Glomerular visceral epithelial cell (primary cell): ENCODE measurements around the gene DUSP19.

Source experiments
- DNase-seq: peaks from one replicate; pipeline ENCODE4 v3.0.0-alpha.2; 2016; ENCODE audit errors: extremely low spot score

Gene DUSP19

GRCh38 chr2:183063083-183063482 is 15.5 kb upstream of the DUSP19 start:
- DNase-seq = peak; percentile 9

GRCh38 chr2:183068561-183068960 is 10.0 kb upstream of the DUSP19 start:
- no peak for DNase-seq

- DNase-seq = no peak
Measured at GRCh38 chr2:183069174-183069573, 9.4 kb upstream of the DUSP19 start.

GRCh38 chr2:183070942-183071844 is 7.4 kb upstream of the DUSP19 start:
- peak; percentile 52 for DNase-seq

DNA sequence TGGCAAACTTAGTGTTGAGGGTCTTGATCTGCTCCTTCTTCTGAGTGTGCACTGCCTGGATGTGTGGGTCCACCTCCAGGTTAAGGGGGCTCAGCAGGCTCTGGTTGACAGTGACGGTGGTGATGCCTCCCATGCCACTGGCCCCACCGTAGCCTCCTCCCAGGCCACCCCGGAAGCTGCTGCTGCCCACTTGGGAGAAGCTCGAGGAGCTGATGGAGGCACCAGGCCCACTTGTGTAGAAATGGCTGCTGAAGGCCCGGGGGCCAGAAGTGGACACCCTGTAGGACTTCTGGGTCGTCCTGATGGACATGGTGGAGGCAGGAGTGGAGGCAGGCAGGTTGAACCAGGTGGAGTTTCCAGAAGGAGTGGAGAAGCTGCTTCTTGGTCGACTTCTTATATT is 6.4 kb upstream of the DUSP19 start:
- no peak for DNase-seq

DNA sequence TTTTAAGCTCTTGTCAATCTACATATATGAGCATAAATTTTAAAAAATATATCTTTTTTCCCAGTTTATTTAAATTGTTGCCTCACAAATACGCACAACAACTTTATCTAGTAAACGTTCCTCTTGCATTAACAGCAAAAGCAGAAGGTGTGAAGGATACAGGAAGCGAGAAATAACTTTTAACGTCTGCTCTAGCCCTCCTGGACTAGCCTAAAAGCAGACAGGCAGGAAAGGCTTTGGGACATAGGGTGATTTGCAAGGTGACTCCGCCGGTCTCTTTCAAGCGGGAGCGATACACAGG is 434 bp upstream of the DUSP19 start:
- DNase-seq = no peak

DNA sequence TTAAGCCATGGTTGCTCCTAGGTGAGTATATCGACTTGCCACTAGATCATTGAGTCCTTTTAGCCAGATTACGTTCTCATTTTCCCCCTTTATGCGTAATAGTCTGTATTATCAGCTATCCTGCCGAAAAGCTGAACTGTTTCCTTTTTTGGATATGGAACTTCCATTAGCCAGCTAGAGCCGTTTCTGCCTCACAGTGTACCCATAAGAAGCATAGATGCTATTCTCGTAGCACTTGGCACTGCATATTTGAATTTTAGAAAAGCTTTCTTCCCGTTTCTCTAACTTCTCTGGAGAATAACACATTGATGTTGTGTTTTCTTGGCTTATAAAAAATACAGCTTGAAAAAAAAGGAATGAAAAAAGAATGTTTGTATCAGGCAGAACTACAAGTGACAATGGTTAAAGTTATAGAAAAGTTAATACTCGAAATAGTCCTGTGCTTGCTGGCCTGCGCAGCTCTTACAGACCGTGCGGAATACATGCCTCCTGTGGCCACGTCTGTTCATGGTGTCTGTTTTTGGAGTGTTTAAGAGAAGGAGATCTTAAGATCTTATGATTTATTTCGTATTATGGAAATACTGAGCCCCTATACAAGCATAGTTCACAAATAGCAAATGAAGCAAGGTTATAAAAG is 710 bp downstream of the DUSP19 start:
- no peak for DNase-seq

DNA sequence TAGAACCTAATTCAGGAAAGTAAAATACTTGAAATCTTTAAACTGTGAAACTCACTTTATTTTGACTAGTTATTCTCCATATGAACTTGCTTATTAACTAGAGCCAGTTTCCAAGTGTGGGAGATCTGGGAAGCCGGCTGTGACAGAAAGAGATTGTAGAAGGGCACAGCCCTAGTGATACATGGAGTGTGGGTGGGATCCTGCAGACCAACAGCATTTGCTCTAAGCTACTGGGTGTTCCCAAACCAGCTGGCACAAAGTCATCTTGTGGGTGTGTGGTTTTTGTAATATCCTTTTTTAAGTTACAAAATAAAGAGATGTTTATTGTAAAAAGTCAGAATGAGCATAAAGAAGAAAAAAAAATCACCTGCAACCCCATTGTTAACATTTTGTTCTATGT is 3.4 kb downstream of the DUSP19 start:
- no peak for DNase-seq

DNA sequence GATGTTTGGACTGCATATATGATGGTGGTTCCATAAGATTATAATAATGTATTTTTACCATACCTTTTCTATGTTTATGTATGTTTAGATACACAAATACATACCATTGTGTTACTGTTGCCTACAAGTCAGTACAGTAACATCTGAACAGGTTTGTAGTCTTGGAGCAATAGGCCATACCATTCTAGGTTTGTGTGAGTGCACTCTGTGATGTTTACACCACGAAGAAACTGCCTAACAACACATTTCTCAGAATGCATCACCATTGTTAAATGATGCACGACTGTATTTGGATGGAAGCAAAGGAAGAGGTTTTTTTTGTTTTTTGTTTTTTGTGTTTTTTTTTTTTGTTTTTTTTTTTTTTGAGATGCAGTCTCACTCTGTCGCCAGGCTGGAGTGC is 9.5 kb downstream of the DUSP19 start:
- no peak for DNase-seq

DNA sequence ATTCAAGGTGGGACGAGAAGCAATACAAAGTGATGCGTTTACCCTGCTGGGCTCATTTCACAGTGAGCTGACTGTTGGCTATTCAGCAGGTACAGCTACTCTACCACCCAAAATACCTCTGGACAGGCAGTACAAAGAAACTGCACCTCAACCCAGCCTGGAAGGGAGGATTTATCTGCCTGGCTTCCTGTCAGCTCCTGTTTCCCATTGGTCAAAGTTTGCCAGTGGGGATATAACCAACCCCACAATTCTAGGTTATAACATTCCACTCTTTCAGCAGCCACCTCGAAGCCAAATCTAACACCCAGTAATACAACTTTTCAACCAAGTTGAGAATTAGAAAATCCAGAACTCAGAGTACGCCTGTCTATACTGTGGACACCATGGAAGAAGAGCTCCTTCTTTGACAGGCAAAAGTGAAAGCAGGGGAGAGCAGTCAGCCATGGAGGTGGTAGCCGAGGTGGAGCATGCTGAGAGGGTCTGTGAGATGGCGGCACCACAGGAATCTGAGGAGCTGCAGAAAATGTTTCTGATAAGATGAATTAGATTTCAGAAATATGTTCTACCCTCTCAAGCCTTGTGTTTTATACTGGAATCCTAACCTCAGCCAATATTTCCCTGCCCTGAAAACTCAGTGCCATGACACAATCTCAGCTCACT is 10.8 kb downstream of the DUSP19 start:
- DNase-seq = peak; percentile 14

GRCh38 chr2:183091318-183091953 is 12.9 kb downstream of the DUSP19 start:
- no peak for DNase-seq

DNA sequence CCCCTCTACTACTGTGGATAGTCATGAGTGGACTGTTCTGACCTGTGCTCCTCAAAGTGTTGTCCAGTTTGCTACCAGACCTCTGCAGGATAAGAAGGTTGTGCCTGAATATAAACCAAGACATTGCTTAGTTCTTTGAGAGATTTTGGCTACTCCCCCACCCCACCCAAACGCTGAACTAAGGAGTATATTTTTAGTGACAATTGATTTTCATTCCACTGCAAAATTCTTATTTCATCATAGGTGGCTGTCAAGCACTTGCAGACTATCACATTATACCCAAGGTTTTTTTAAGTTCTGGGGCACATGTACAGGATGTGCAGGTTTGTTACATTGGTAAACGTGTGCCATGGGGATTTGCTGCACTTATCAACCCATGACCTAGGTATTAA is 13.4 kb downstream of the DUSP19 start:
- DNase-seq = no peak

- peak; percentile 23 for DNase-seq
Measured at GRCh38 chr2:183093857-183094657, 15.5 kb downstream of the DUSP19 start.

DNA sequence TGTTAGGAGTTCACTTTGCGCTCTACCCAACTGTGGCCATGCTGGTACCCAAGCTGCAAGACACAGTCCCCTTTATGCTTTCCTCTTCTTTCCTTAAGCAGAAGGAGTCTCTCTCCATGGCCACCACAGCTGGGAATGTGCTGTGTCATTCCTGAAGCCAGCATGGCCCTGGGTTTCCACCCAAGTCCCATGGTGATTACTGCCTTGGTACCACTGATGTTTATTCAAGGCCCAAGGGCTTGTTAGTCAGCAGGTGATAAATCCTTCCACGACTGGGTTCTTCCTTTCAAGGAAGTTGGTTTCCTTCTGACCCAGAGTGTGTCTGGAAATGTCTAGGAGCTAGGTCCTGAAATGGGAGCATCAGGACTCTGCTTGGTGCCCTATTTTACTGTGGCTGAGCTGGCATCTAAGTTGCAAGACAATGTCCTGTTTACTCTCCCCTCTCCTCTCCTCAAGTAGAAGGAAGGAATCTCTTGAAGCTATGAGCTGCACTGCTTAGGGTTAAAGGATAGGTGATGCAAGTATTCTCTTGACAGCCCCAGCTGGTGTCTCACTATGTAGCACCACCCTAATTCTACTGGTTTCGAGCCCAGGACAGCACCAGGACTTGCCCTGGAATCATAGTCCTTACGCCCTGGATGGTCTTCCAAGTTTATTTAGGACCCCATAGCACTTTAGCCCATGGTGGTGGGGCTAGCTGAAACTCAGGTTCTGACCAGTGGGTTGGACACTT is 27.0 kb downstream of the DUSP19 start:
- DNase-seq = peak; percentile 9

- no peak for DNase-seq
Measured at GRCh38 chr2:183112577-183112976, 34.0 kb downstream of the DUSP19 start.

DNA sequence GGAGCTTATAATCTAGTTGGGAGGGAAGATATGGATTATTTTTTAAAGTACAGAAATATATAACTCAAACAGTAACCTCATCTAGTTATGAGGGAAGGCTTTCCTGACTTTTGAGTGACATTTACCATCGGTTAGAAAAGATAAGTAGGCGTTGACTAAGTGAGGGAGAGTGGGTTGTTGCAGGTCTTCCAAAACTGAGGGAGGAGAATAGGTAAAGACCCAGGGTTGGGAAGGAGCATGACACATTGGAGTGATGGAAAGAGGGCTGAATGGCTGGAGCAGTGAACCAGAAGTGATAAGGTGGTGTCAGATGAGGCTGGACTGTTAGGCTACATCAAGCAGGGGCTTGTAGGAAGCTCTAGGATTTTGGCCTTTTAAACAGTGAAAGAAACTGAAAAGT is 35.1 kb downstream of the DUSP19 start:
- DNase-seq = no peak

DNA sequence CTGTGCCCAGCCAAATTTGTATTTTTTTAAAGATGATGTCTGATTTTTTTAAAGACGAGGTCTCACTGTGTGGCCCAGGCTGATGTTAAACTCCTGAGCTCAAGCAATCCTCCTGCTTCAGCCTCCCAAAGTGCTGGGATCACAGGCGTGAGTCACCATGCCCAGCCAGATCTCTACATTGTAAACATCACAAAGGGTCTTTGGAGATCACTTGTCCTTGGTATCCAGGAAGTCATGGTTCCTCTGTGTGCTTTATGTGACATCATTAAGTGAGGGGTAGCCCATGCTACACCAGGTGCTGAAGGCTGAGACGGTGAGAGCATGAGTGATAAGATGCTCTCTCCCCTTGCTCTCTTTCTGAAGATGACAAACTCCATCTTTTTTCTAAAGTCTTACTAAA is 38.7 kb downstream of the DUSP19 start:
- DNase-seq = no peak

GRCh38 chr2:183123117-183123958 is 44.8 kb downstream of the DUSP19 start:
- DNase-seq = no peak

DNA sequence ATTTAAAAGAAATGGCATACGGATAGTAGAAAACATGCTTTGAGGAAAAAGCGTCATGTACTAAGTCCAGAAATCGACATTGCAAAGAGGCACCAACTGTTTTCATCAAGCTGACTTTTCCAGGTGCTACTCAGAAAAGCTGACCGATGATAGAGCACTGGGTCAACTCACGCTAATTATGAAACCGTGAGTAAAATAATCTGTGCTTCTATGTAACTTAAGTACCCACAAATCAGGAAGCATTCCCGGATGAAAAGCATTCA is 45.3 kb downstream of the DUSP19 start:
- no peak for DNase-seq

GRCh38 chr2:183124222-183124956 is 45.8 kb downstream of the DUSP19 start, which contains the start of gene NUP35:
Gene NUP35, plus strand, starts transcription at chr2:183124443. Its CDS starts 15 bp downstream, at chr2:183124458.
- DNase-seq = peak; percentile 94
